GM12872 (cell line): ENCODE results near the gene HELQ.

ENCODE experiments used
- CTCF ChIP-seq: IDR thresholded peaks from 3 replicates; pipeline ENCODE4 v1.5.1; 2011; ENCODE audit warnings: low read depth, mild to moderate bottlenecking, low read length, moderate library complexity; ENCODE audit not compliant: insufficient read depth

HELQ gene

GRCh38 chr4:83413676-83414075 lies 41.9 kb downstream of the HELQ start:
- no peak for TF ChIP-seq CTCF

- no peak for TF ChIP-seq CTCF
These were observed 46.7 kb downstream of the HELQ start for GRCh38 chr4:83408908-83409307.

- TF ChIP-seq CTCF = no peak
These were observed 49.5 kb downstream of the HELQ start for GRCh38 chr4:83405844-83406816.

GRCh38 chr4:83393908-83394307 lies 61.7 kb downstream of the HELQ start:
- TF ChIP-seq CTCF = no peak

- no peak for TF ChIP-seq CTCF
These were observed 63.1 kb downstream of the HELQ start for GRCh38 chr4:83392562-83392961.

- TF ChIP-seq CTCF = no peak
These were observed 64.7 kb downstream of the HELQ start for GRCh38 chr4:83390944-83391343.

GRCh38 chr4:83389756-83390505 lies 65.7 kb downstream of the HELQ start:
- TF ChIP-seq CTCF = no peak
